ENCODE data around the gene NCOA5.

GRCh38 chr20:46099491-46100287 is 9.9 kb upstream of the NCOA5 start:
- TF ChIP-seq CTCF (conservative IDR thresholded peaks at IDR 0.05; ENCODE audit: low read depth in 2 of 2) (peak; percentile 36 to 77), EZH2 (IDR thresholded peaks at IDR 0.05; ENCODE audit: low read depth, unreplicated experiment) (no peak), ZNF114 (CRISPR knock-in tag; IDR thresholded peaks at IDR 0.05) (no peak), ETS1 (IDR thresholded peaks at IDR 0.05) (no peak), EZH2phosphoT487 (IDR thresholded peaks at IDR 0.05; ENCODE audit: unreplicated experiment) (no peak), POLR2AphosphoS5 (IDR thresholded peaks at IDR 0.05; ENCODE audit: low read depth) (no peak), CREB1 (CRISPR knock-in tag; IDR thresholded peaks at IDR 0.05; ENCODE audit: low read depth) (peak; percentile 61; the same call in 1 of the 2 replicates), REST (IDR thresholded peaks at IDR 0.05; ENCODE audit: unreplicated experiment) (no peak), NANOG (IDR thresholded peaks at IDR 0.05; ENCODE audit: borderline replicate concordance) (no peak), JUNB (IDR thresholded peaks at IDR 0.05; ENCODE audit: unreplicated experiment) (no peak), STAT1 (IDR thresholded peaks at IDR 0.05; ENCODE audit: unreplicated experiment) (no peak)
